IMR-90 (cell line): ENCODE measurements around the gene POLR3B. TPM values are rescaled to one million over a fixed set of nuclear protein-coding genes. Genes with fewer than 3 reads are reported as not detected.

Experiments used
- ATAC-seq: fragments of 200-7000 bp; cut with Tn5 transposase; 2 replicates; pipeline ENCODE4 v1.9.1; 2020; ENCODE audit warnings: low read depth, mild to moderate bottlenecking, moderate library complexity
- BruUV-seq: library from RNA; stranded (reverse); fragments of 400-500 nt; replicated peaks from 2 replicates; lab custom pipeline; 2021; lab: Mats Ljungman, UMichigan
- CTCF ChIA-PET: fragments of 300-600 bp; formaldehyde crosslinking; extraction: SDS; loops from one replicate; lab custom pipeline; 2021; ENCODE audit warnings: antibody characterized with exemption; lab: Yijun Ruan, JAX
- POLR2A ChIA-PET: fragments of 300-600 bp; sonication (Branson Sonifier 250); formaldehyde crosslinking; loops from one replicate; lab custom pipeline; 2022; ENCODE audit warnings: antibody characterized with exemption; ENCODE audit not compliant: unreplicated experiment; lab: Charles Lee
- DNase-seq: peaks from one replicate; pipeline ENCODE4 v3.0.0; 2013
- H2AFZ ChIP-seq: replicated peaks from 2 replicates; pipeline ENCODE3; 2013; ENCODE audit warnings: low read length, mild to moderate bottlenecking; ENCODE audit not compliant: poor library complexity
- H2AK5ac ChIP-seq: 2 replicates; pipeline ENCODE4 v1.6.1; 2013; ENCODE audit warnings: low read depth, low read length, inconsistent platforms
- H2AK9ac ChIP-seq: replicated peaks from 2 replicates; pipeline ENCODE3; 2013; ENCODE audit warnings: mild to moderate bottlenecking, low read depth, low read length, moderate library complexity; ENCODE audit not compliant: poor library complexity
- H2BK120ac ChIP-seq: 2 replicates; pipeline ENCODE4 v1.6.1; 2013; ENCODE audit warnings: low read depth, low read length, inconsistent platforms
- H2BK15ac ChIP-seq: 3 replicates; pipeline ENCODE4 v1.6.1; 2013; ENCODE audit warnings: low read depth, low read length, inconsistent platforms
- H2BK20ac ChIP-seq: 2 replicates; pipeline ENCODE4 v1.6.1; 2013; ENCODE audit warnings: low read depth, mild to moderate bottlenecking, inconsistent platforms, low read length, moderate library complexity
- H2BK5ac ChIP-seq: 2 replicates; pipeline ENCODE4 v1.6.1; 2013; ENCODE audit warnings: mild to moderate bottlenecking, low read depth, low read length, inconsistent platforms; ENCODE audit not compliant: poor library complexity, severe bottlenecking
- H3K14ac ChIP-seq: replicated peaks from 2 replicates; pipeline ENCODE4 v1.6.1; 2013; ENCODE audit warnings: low read depth, low read length, inconsistent platforms
- H3K18ac ChIP-seq: 2 replicates; pipeline ENCODE4 v1.6.1; 2013; ENCODE audit warnings: low read depth, low read length, control low read depth
- H3K23ac ChIP-seq: 2 replicates; pipeline ENCODE4 v1.6.1; 2013; ENCODE audit warnings: low read depth, low read length, inconsistent platforms
- H3K27ac ChIP-seq: 2 replicates; pipeline ENCODE4 v1.5.1; 2013; ENCODE audit warnings: mild to moderate bottlenecking, control low read depth, low read length; ENCODE audit not compliant: insufficient read depth
- H3K27me3 ChIP-seq: 2 replicates; pipeline ENCODE4 v1.6.1; 2013; ENCODE audit warnings: low read length; ENCODE audit not compliant: control insufficient read depth, insufficient read depth
- H3K36me3 ChIP-seq: 2 replicates; pipeline ENCODE4 v1.6.1; 2013; ENCODE audit warnings: low read length, mixed read lengths; ENCODE audit not compliant: control insufficient read depth, insufficient read depth
- H3K4ac ChIP-seq: 2 replicates; pipeline ENCODE4 v1.6.1; 2013; ENCODE audit warnings: low read depth, low read length, inconsistent platforms
- H3K4me1 ChIP-seq: 2 replicates; pipeline ENCODE4 v1.6.1; 2013; ENCODE audit warnings: low read length, mixed read lengths; ENCODE audit not compliant: control insufficient read depth, insufficient read depth
- H3K4me2 ChIP-seq: 2 replicates; pipeline ENCODE4 v1.6.1; 2013; ENCODE audit warnings: low read depth, mild to moderate bottlenecking, control low read depth, low read length, moderate library complexity
- H3K4me3 ChIP-seq: 2 replicates; pipeline ENCODE4 v1.5.1; 2013; ENCODE audit warnings: low read depth, mild to moderate bottlenecking, control low read depth, low read length, moderate library complexity; ENCODE audit not compliant: insufficient read depth
- H3K56ac ChIP-seq: 2 replicates; pipeline ENCODE4 v1.6.1; 2013; ENCODE audit warnings: low read length, inconsistent platforms; ENCODE audit not compliant: insufficient read depth; ENCODE audit errors: extremely low read depth
- H3K79me1 ChIP-seq, 2 experiments: 2 replicates each; pipeline ENCODE4 v1.6.1; 2013; ENCODE audit warnings: low read length in 2 of 2, inconsistent platforms in 1 of 2, low read depth in 1 of 2
- H3K9ac ChIP-seq: 2 replicates; pipeline ENCODE4 v1.6.1; 2013; ENCODE audit warnings: low read depth, low read length, control low read depth
- H3K9me1 ChIP-seq: 2 replicates; pipeline ENCODE4 v1.6.1; 2013; ENCODE audit warnings: low read length, inconsistent platforms; ENCODE audit not compliant: insufficient read depth
- H3K9me3 ChIP-seq: 2 replicates; pipeline ENCODE4 v1.6.1; 2013; ENCODE audit warnings: low read length; ENCODE audit not compliant: control insufficient read depth, insufficient read depth
- H4K20me1 ChIP-seq: 2 replicates; pipeline ENCODE4 v1.6.1; 2013; ENCODE audit warnings: low read length, inconsistent platforms; ENCODE audit not compliant: insufficient read depth
- H4K5ac ChIP-seq: 2 replicates; pipeline ENCODE4 v1.6.1; 2013; ENCODE audit warnings: mild to moderate bottlenecking, low read depth, low read length, control low read depth
- H4K8ac ChIP-seq, 2 experiments: 2 replicates each; pipeline ENCODE4 v1.6.1; 2013; ENCODE audit warnings: low read depth in 2 of 2, low read length in 2 of 2, control low read depth in 1 of 2, inconsistent platforms in 1 of 2
- H4K91ac ChIP-seq: 2 replicates; pipeline ENCODE4 v1.6.1; 2013; ENCODE audit warnings: low read depth, low read length, inconsistent platforms; ENCODE audit not compliant: insufficient read depth
- BHLHE40 ChIP-seq: fragments of 150-350 bp; IDR thresholded peaks from 2 replicates; pipeline ENCODE4 v1.6.1; 2016; ENCODE audit warnings: mild to moderate bottlenecking, low read depth, low read length
- CTCF ChIP-seq: conservative IDR thresholded peaks from 2 replicates; pipeline ENCODE4 v1.5.1; 2012; ENCODE audit warnings: mild to moderate bottlenecking, low read depth, low read length, improper control_type of control experiment
- ELK1 ChIP-seq: fragments of 150-350 bp; IDR thresholded peaks from 2 replicates; pipeline ENCODE4 v1.6.1; 2016; ENCODE audit warnings: low read depth, mild to moderate bottlenecking, low read length, moderate library complexity, borderline replicate concordance
- POLR2A ChIP-seq: IDR thresholded peaks from 2 replicates; pipeline ENCODE4 v1.6.1; 2012; ENCODE audit warnings: mild to moderate bottlenecking, low read depth, low read length
- RCOR1 ChIP-seq: IDR thresholded peaks from 2 replicates; pipeline ENCODE4 v1.6.1; 2012; ENCODE audit warnings: mild to moderate bottlenecking, low read length, improper control_type of control experiment; ENCODE audit not compliant: insufficient replicate concordance
- WGBS, 2 experiments: methylation state at CpG; one replicate each; pipeline versions ENCODE4 v1.1.5 to v1.1.7; 2013; ENCODE audit warnings: missing lambda C conversion rate in 2 of 2; ENCODE audit not compliant: insufficient read length in 1 of 2; ENCODE audit errors: extremely low coverage in 2 of 2; 5-methylcytosine and 5-hydroxymethylcytosine counted together
- dilution Hi-C: fragments of 300-500 bp; cut with HindIII; formaldehyde crosslinking; loops from one replicate; pipeline ENCODE4 v1.14.3; 2018; ENCODE audit warnings: low sequenced_read_pairs; ENCODE audit not compliant: unreplicated experiment
- in situ Hi-C: fragments of 300-500 bp; cut with MboI; formaldehyde crosslinking; loops from 3 replicates; pipeline ENCODE4 v1.14.3; 2019; ENCODE audit warnings: low sequenced_read_pairs, inconsistent platforms, mixed read lengths
- intact Hi-C: fragments of 100-400 bp; cut with micrococcal nuclease; formaldehyde crosslinking; loops from 2 replicates; pipeline ENCODE4 v1.10.0; 2022
- polyA plus RNA-seq, 3 experiments: library from polyadenylated mRNA; depleted of rRNA; stranded (reverse); fragments of >200 nt; gene quantifications; 2 replicates each; pipeline ENCODE4 v1.2.3, GENCODE V29; 2012; ENCODE audit warnings: low replicate concordance in 1 of 3
- total RNA-seq: library from RNA; depleted of rRNA; stranded (reverse); fragments of >200 nt; gene quantifications from 2 replicates; pipeline ENCODE4 v1.2.3, GENCODE V29; 2012

POLR3B gene
- total and polyA plus RNA-seq, 2 of the 4 experiments (the other 2 are of a cell fraction), result 6.9 to 15.4 TPM

- no TSS peak for BruUV-seq
- Histone ChIP-seq H3K4ac (peak overlapping the region; percentile 8; the same call in 1 of the 2 replicates), H2AK9ac (no peak overlapping the region), H2AK5ac (no peak overlapping the region), H3K9ac (no peak overlapping the region), H4K8ac (no peak overlapping the region), H3K14ac (no peak overlapping the region), H3K4me1 (peaks cover 3% of the 10 kb centered on the region; the same call in 1 of the 2 replicates), H3K18ac (no peak overlapping the region), H2BK120ac (no peak overlapping the region), H3K56ac (no peak overlapping the region), H2BK5ac (no peak overlapping the region), H3K9me1 (peaks cover 4% of the 10 kb centered on the region; the same call in 1 of the 2 replicates), H2BK15ac (no peak overlapping the region), H3K23ac (peak overlapping the region; percentile 31; the same call in 1 of the 2 replicates), H3K36me3 (no peaks in the 10 kb centered on the region), H3K27ac (no peak overlapping the region), H4K5ac (0 out of 2 replicates have a peak overlapping the region, but pooled peaks have one; percentile 51), H3K4me3 (no peak overlapping the region), H3K79me1 (peaks cover 31 to 47% of the 10 kb centered on the region in 2 experiments), H3K9me3 (no peaks in the 10 kb centered on the region), H2BK20ac (no peak overlapping the region), H2AFZ (no peak overlapping the region), H3K27me3 (no peaks in the 10 kb centered on the region), H3K4me2 (no peak overlapping the region), H4K91ac (no peak overlapping the region), H4K20me1 (no peaks in the 10 kb centered on the region)
- ChIA-PET CTCF (no interaction called here), POLR2A (no interaction called here)
- ATAC-seq (no peak), DNase-seq (no peak)
- intact Hi-C loops (loop anchor here (10.0 kb wide), 3 partner anchors 415 to 935 kb away; partner anchors contain the start of gene RIC8B), in situ Hi-C loops (loop anchor here (25.0 kb wide), 1 partner anchor 948 kb away; no protein-coding TSS in a partner anchor), dilution Hi-C loops (no loop called here)
- 56% methylated on average over 2 of the region's 7 CpGs; no CpG with 5 or more reads in 1 of the 2 experiments for WGBS, 2 experiments
- TF ChIP-seq ELK1 (no peak), CTCF (no peak), POLR2A (no peak), BHLHE40 (no peak), RCOR1 (no peak)
Observed at GRCh38 chr12:106359646-106360399, 2.3 kb downstream of the POLR3B start.
